ENCODE measurements around the gene FXYD4.

Gene FXYD4

DNA sequence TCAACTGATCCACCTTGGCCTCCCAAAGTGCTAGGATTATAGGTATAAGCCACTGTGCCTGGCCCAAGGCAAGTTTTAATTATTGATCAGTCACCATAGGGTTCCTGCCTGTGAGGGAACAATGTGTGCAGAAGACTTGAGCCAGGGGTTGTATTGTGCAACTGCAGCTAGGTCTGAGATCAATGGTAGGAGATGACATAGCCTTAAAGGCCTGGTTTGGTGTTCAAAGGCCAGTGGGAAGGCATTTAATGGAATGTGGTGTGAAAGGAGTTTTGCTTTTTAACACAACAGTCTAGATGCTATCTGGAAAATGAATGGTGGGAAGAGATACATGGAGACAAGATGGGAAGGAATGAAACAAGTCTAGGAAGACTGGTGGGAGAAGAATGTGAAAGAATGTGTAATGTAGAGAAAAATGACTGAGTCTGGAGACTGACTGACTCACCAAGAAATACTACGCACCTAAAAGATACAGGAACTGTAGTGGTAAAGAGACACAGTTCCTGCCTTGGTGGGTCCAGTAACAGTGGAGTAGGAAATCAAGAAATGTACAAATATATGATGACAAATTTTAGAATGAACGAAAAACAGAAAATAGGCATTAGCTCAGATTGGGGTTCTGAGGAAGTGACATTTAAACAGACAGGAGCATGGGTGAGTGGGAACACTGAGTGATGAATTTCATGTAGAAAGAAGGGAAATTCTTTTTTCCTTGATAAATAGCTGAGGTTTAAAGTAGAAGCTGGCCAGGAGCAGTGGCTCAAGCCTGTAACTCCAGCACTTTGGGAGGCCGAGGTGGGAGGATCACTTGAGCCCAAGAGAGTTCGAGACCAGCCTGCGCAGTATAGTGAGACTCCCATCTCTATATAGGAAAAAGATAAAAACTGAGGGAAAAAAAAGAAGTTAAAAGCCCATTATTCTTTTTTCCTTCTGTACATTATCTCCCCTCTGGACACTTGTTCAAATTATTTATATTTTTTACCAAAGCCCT is 28.2 kb downstream of the FXYD4 start:
- Histone ChIP-seq H3K79me2 (ENCODE audit: insufficient read depth, low read depth) (peaks cover 96% of the 10 kb centered on the region), H3K27me3 (ENCODE audit: insufficient read depth, low read depth) (no peaks in the 10 kb centered on the region), H3K4me2 (peak overlapping the region; percentile 17; the same call in 1 of the 2 replicates), H2AFZ (ENCODE audit: low read depth) (no peak overlapping the region), H3K36me3 (ENCODE audit: insufficient read depth) (peaks cover 7% of the 10 kb centered on the region; the same call in 1 of the 2 replicates), H3K4me3 (IDR thresholded peaks at IDR 0.05; ENCODE audit: insufficient read depth, low read depth, low read length) (no peak overlapping the region), H3K27ac (peak overlapping the region; percentile 3; the same call in 1 of the 2 replicates), H3K4me1 (ENCODE audit: low read depth, poor library complexity, severe bottlenecking) (peaks cover 35% of the 10 kb centered on the region), H3K9ac (no peak overlapping the region), H4K20me1 (ENCODE audit: insufficient read depth) (peaks cover 40% of the 10 kb centered on the region)
- TF ChIP-seq, protein P1, sequence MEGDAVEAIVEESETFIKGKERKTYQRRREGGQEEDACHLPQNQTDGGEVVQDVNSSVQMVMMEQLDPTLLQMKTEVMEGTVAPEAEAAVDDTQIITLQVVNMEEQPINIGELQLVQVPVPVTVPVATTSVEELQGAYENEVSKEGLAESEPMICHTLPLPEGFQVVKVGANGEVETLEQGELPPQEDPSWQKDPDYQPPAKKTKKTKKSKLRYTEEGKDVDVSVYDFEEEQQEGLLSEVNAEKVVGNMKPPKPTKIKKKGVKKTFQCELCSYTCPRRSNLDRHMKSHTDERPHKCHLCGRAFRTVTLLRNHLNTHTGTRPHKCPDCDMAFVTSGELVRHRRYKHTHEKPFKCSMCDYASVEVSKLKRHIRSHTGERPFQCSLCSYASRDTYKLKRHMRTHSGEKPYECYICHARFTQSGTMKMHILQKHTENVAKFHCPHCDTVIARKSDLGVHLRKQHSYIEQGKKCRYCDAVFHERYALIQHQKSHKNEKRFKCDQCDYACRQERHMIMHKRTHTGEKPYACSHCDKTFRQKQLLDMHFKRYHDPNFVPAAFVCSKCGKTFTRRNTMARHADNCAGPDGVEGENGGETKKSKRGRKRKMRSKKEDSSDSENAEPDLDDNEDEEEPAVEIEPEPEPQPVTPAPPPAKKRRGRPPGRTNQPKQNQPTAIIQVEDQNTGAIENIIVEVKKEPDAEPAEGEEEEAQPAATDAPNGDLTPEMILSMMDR (conservative IDR thresholded peaks at IDR 0.05; ENCODE audit: low read depth, low read length): no peak

DNA sequence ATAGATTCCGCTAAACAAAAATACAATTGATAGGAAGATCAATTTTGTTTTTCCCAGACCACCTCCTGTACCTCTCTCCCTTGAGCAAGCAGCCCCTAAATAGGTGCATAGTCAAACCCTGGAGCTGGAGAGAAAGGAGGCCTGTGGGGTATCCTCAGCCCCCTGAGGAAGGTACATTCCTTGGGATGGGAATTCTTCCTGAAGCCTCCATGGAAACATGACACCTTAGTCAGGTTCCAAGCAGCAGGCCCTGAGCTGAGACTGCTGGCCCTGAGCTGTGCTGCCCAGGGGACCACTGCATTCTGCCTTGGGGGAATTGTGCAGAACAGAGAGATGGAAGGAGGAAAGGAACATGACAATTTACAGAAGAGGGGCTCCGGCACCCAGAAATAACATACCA is 30.2 kb downstream of the FXYD4 start:
- TF ChIP-seq, protein P1 (conservative IDR thresholded peaks at IDR 0.05; ENCODE audit: low read depth, low read length): no peak
- no peaks in the 10 kb centered on the region for H3K27me3 ChIP-seq (ENCODE audit: insufficient read depth, low read depth)
- H3K4me3 ChIP-seq (IDR thresholded peaks at IDR 0.05; ENCODE audit: insufficient read depth, low read depth, low read length): no peak overlapping the region
- H2AFZ ChIP-seq (ENCODE audit: low read depth): no peak overlapping the region
- peaks cover 58% of the 10 kb centered on the region for H4K20me1 ChIP-seq (ENCODE audit: insufficient read depth)
- H3K27ac ChIP-seq: no peak overlapping the region; the same call in 1 of the 2 replicates
- H3K36me3 ChIP-seq (ENCODE audit: insufficient read depth): 0 out of 2 replicates have a peak, but pooled peaks cover 5% of the 10 kb centered on the region
- peaks cover 43% of the 10 kb centered on the region for H3K4me1 ChIP-seq (ENCODE audit: low read depth, poor library complexity, severe bottlenecking)
- no peak overlapping the region for H3K4me2 ChIP-seq
- H3K79me2 ChIP-seq (ENCODE audit: insufficient read depth, low read depth): peaks cover 97% of the 10 kb centered on the region
- H3K9ac ChIP-seq: no peak overlapping the region

- TF ChIP-seq, protein P1 (conservative IDR thresholded peaks at IDR 0.05; ENCODE audit: low read depth, low read length): no peak
- no peak overlapping the region for H3K27ac ChIP-seq
- no peak overlapping the region for H3K4me3 ChIP-seq (IDR thresholded peaks at IDR 0.05; ENCODE audit: insufficient read depth, low read depth, low read length)
- peaks cover 43% of the 10 kb centered on the region for H3K4me1 ChIP-seq (ENCODE audit: low read depth, poor library complexity, severe bottlenecking)
- no peak overlapping the region for H2AFZ ChIP-seq (ENCODE audit: low read depth)
- H3K4me2 ChIP-seq: peak overlapping the region; percentile 3; the same call in 1 of the 2 replicates
- no peak overlapping the region for H3K9ac ChIP-seq
- H4K20me1 ChIP-seq (ENCODE audit: insufficient read depth): peaks cover 58% of the 10 kb centered on the region
- H3K36me3 ChIP-seq (ENCODE audit: insufficient read depth): 0 out of 2 replicates have a peak, but pooled peaks cover 5% of the 10 kb centered on the region
- no peaks in the 10 kb centered on the region for H3K27me3 ChIP-seq (ENCODE audit: insufficient read depth, low read depth)
- peaks cover 99% of the 10 kb centered on the region for H3K79me2 ChIP-seq (ENCODE audit: insufficient read depth, low read depth)
These were observed 30.7 kb downstream of the FXYD4 start for GRCh38 chr10:43402176-43402575.

DNA sequence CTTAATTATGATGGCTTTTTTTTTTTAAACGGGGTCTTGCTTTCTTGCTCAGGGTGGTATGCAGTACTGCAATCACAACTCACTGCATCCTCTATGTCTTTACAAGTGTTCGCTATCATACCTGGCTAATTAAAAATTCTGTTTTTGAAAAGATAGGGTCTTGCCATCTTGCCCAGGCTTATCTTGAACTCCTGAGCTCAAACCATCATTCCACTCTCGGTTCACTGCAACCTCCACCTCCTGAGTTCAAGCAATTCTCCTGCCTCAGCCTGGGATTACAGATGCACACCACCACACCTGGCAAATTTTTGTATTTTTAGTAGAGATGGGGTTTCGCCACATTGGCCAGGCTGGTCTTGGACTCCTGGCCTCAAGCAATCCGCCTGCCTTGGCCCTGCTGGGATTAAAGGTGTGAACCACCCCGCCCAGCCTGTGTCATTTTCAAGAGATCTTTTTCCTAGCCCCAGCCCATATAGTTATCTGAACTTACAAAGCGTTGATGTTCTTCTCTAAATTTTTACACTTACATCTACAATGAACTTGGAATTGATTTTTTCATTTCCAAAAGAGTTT is 31.5 kb downstream of the FXYD4 start:
- Histone ChIP-seq H3K79me2 (ENCODE audit: insufficient read depth, low read depth) (peaks cover 99% of the 10 kb centered on the region), H3K36me3 (ENCODE audit: insufficient read depth) (0 out of 2 replicates have a peak, but pooled peaks cover 5% of the 10 kb centered on the region), H3K4me3 (IDR thresholded peaks at IDR 0.05; ENCODE audit: insufficient read depth, low read depth, low read length) (no peak overlapping the region), H3K9ac (no peak overlapping the region), H3K4me1 (ENCODE audit: low read depth, poor library complexity, severe bottlenecking) (peaks cover 43% of the 10 kb centered on the region), H3K27ac (no peak overlapping the region), H3K4me2 (peak overlapping the region; percentile 3; the same call in 1 of the 2 replicates), H3K27me3 (ENCODE audit: insufficient read depth, low read depth) (no peaks in the 10 kb centered on the region), H2AFZ (ENCODE audit: low read depth) (no peak overlapping the region), H4K20me1 (ENCODE audit: insufficient read depth) (peaks cover 56% of the 10 kb centered on the region)
- TF ChIP-seq, protein P1 (conservative IDR thresholded peaks at IDR 0.05; ENCODE audit: low read depth, low read length): no peak

Measured in KMS-11 (cell line).